Effector memory CD8-positive, alpha-beta T cell (primary cell): ENCODE measurements around the gene SEC16A.

Experiments
- ATAC-seq: fragments of 150-1000 bp; cut with Tn5 transposase; replicated peaks from 2 replicates; pipeline ENCODE4 v1.10.0; 2021; ENCODE audit warnings: mild to moderate bottlenecking, moderate library complexity
- DNase-seq, 3 experiments: peaks; one replicate each; pipeline ENCODE4 v3.0.0; 2021
- H3K27ac Mint-ChIP-seq, 2 donors: one replicate each; pipeline ENCODE4 v1.8.0; 2022; ENCODE audit warnings: mild to moderate bottlenecking in 2 of 2, mixed read lengths in 2 of 2, moderate library complexity in 2 of 2
- H3K27me3 Mint-ChIP-seq, 2 donors: one replicate each; pipeline ENCODE4 v1.8.0; 2022; ENCODE audit warnings: mixed read lengths in 2 of 2
- H3K36me3 Mint-ChIP-seq: one replicate; pipeline ENCODE4 v1.8.0; 2022; ENCODE audit warnings: mild to moderate bottlenecking, moderate library complexity, mixed read lengths; ENCODE audit not compliant: insufficient read depth
- H3K4me1 Mint-ChIP-seq, 2 donors: one replicate each; pipeline ENCODE4 v1.8.0; 2022; ENCODE audit warnings: low read depth in 2 of 2, mixed read lengths in 2 of 2
- H3K4me3 Mint-ChIP-seq, 2 donors: one replicate each; pipeline ENCODE4 v1.8.0; 2022; ENCODE audit warnings: mild to moderate bottlenecking in 2 of 2, mixed read lengths in 2 of 2, moderate library complexity in 2 of 2
- H3K9me3 Mint-ChIP-seq, 2 donors: one replicate each; pipeline ENCODE4 v1.8.0; 2022; ENCODE audit warnings: mixed read lengths in 2 of 2
- total RNA-seq, 9 experiments: gene quantifications; one replicate each; lab custom pipeline; 2026; lab: John Stamatoyannopoulos, UW

The SEC16A gene
- 186 to 361 (median 207) reads per million in 9 experiments for total RNA-seq

GRCh38 chr9:136482793-136483588 is at the start of gene SEC16A:
Gene SEC16A (minus strand): TSS chr9:136483040. CDS start chr9:136477615, 5,425 bp downstream.
- peak; percentile 97 to 99 (median 98) for DNase-seq
- peak; percentile 63 for ATAC-seq
- Mint-ChIP-seq H3K4me1 (peaks cover 24 to 35% of the 10 kb centered on the region in 2 donors), H3K9me3 (no peaks in the 10 kb centered on the region), H3K27me3 (peaks cover 0 to 7% of the 10 kb centered on the region in 2 donors), H3K27ac (peak within 1 kb of the TSS; percentile 98 to 99), H3K4me3 (peak within 1 kb of the TSS; percentile 97 to 98), H3K36me3 (peaks cover 47% of the 10 kb centered on the region)

GRCh38 chr9:136531904-136532798 is 49.3 kb upstream of the SEC16A start:
- peak overlapping the region; percentile 73 to 77 for H3K4me3 Mint-ChIP-seq
- no peak for ATAC-seq
- peaks cover 33% of the 10 kb centered on the region in 2 donors for H3K4me1 Mint-ChIP-seq
- no peaks in the 10 kb centered on the region for H3K27me3 Mint-ChIP-seq
- DNase-seq, result no peak
- H3K9me3 Mint-ChIP-seq, result no peaks in the 10 kb centered on the region
- H3K36me3 Mint-ChIP-seq, result peaks cover 24% of the 10 kb centered on the region
- peak overlapping the region; percentile 85 to 88 for H3K27ac Mint-ChIP-seq

DNA sequence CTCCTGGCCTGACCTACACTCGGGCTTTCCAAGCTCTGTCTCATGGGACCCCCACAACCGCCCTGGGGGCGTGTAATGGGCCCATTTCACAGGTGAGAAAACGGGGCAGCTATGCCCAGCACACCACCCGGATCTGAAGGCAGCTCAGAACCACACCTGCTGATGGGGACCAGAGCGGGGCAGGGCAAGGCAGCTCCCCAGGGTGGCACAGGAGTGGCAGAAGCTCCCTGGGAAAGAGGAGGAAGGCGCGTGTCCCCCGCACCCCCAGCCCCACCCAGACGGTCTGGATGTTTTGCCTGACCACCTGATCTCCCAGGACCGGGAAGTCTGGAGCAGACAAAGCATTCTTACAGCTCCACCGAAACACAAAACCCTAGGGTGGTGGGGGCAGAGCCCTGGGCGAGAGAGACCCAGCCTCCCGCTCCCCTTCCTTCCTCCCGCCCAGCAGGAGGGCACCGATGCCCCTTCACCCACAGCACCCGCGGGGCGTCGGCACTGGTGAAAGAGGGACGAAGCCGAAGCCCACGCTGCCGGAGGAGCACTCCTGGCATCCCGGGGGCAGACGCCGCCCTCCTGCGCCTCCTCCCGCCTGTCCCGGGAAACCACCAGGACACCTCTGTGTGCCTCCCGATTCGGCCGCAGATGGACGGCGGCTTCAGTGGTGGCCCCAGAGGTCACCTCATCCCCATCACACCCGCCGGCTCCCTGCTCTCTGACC is 48.5 kb upstream of the SEC16A start:
- Mint-ChIP-seq H3K4me1 (peaks cover 31% of the 10 kb centered on the region in 2 donors), H3K27me3 (no peaks in the 10 kb centered on the region), H3K9me3 (no peaks in the 10 kb centered on the region), H3K4me3 (peak overlapping the region in 1 of 2 donors; percentile 19), H3K27ac (peak overlapping the region; percentile 72 to 79), H3K36me3 (peaks cover 24% of the 10 kb centered on the region)
- ATAC-seq (no peak), DNase-seq (no peak)

- no peaks in the 10 kb centered on the region for H3K27me3 Mint-ChIP-seq
- H3K9me3 Mint-ChIP-seq, result no peaks in the 10 kb centered on the region
- H3K4me1 Mint-ChIP-seq, result peaks cover 31% of the 10 kb centered on the region in 2 donors
- H3K36me3 Mint-ChIP-seq, result peaks cover 31% of the 10 kb centered on the region
- DNase-seq, result no peak
- no peak for ATAC-seq
- H3K4me3 Mint-ChIP-seq, result no peak overlapping the region
- peak overlapping the region; percentile 72 to 79 for H3K27ac Mint-ChIP-seq
These were observed 47.7 kb upstream of the SEC16A start for GRCh38 chr9:136530461-136531089.

DNA sequence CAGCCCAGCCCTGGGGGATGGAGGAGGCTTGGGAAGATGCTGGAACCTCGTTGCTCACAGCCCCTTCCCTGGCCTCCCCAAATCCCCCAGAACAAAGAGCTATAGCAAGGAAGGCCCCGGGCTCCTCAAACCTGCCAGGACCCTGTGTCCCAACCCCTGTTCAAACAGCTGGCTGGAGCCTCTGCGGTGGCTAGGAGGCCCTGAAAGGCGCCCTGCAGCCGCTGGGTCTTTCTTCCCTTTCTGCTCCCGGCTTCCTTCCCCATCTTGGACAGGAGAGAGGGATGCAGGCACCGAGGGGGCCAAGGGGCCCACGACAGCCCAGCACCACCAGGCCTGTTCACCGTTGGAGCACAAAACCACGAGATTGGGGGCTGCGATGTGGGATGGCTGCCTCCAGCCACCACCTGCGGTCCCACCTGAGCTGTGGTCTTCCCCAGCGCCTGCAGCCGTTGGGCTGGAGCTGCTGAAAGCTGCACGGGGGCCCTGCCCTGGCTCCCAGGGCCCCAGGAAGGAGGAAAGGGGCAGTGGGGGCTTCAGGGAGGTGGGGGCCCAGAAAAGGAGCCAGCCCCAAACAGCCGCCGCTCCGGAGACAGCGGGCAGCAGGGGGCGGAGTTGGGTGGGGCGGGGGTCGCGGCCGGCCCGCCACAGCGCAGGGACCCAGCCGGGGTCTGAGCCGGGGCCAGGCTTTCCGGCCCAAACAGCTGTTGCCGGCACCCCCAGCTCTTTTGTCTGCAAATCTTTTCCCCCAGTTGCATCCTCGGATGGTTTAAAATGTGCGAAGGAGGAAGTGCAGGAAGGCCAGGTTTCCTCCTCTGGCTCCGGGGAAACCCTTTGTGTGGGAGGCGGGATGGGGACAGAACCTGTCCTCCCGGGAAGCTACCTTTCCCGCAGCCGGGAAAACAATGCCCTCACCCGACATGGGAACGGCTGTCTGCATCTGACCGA is 46.9 kb upstream of the SEC16A start:
- H3K27ac Mint-ChIP-seq, result peak overlapping the region in 1 of 2 donors; percentile 54
- H3K4me1 Mint-ChIP-seq, result peaks cover 31% of the 10 kb centered on the region in 2 donors
- H3K4me3 Mint-ChIP-seq, result no peak overlapping the region
- no peaks in the 10 kb centered on the region for H3K27me3 Mint-ChIP-seq
- H3K36me3 Mint-ChIP-seq, result peaks cover 32% of the 10 kb centered on the region
- ATAC-seq (no peak), DNase-seq (no peak)
- no peaks in the 10 kb centered on the region for H3K9me3 Mint-ChIP-seq

DNA sequence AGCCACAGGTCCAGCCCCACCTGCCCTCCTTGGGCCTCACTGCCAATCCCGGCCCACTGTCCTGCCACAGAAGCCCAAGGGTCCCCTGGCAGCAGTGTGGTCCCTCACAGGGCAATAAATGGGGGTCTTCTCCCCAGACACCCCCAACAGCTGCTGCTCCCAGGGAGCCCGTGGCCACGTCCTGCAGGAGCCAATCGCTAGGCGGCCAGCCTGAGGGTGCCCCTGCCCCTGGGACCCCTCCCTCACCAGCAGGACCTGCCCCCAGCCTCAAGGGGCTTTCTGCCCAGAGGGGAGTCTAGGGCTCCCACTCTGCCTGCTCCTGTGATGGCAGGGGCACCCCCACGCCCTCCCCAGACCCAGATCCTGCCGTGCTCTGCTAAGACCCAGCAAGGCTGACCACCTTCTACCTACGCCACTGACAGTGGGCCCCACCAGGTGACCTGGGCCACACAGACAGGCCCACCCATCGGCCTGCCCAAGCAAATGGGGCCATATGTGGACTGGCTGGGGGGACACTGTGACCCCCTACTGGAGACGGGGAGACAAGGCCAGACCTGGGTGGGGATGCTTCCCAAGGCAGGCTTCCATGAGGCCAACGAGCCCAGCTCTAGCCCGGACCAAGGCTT is 46.0 kb upstream of the SEC16A start:
- ATAC-seq (no peak), DNase-seq (no peak)
- H3K36me3 Mint-ChIP-seq, result peaks cover 32% of the 10 kb centered on the region
- peak overlapping the region; percentile 10 to 12 for H3K4me3 Mint-ChIP-seq
- H3K9me3 Mint-ChIP-seq, result no peaks in the 10 kb centered on the region
- peaks cover 24% of the 10 kb centered on the region in 2 donors for H3K4me1 Mint-ChIP-seq
- peak overlapping the region; percentile 38 to 77 for H3K27ac Mint-ChIP-seq
- H3K27me3 Mint-ChIP-seq, result no peaks in the 10 kb centered on the region

- ATAC-seq (peak; percentile 25), DNase-seq (no peak)
- H3K27ac Mint-ChIP-seq, result peak overlapping the region; percentile 38 to 77
- peaks cover 37% of the 10 kb centered on the region for H3K36me3 Mint-ChIP-seq
- H3K4me3 Mint-ChIP-seq, result peak overlapping the region; percentile 12 to 21
- H3K9me3 Mint-ChIP-seq, result no peaks in the 10 kb centered on the region
- peaks cover 16 to 18% of the 10 kb centered on the region in 2 donors for H3K4me1 Mint-ChIP-seq
- no peaks in the 10 kb centered on the region for H3K27me3 Mint-ChIP-seq
These were observed 45.2 kb upstream of the SEC16A start for GRCh38 chr9:136527721-136528710.

DNA sequence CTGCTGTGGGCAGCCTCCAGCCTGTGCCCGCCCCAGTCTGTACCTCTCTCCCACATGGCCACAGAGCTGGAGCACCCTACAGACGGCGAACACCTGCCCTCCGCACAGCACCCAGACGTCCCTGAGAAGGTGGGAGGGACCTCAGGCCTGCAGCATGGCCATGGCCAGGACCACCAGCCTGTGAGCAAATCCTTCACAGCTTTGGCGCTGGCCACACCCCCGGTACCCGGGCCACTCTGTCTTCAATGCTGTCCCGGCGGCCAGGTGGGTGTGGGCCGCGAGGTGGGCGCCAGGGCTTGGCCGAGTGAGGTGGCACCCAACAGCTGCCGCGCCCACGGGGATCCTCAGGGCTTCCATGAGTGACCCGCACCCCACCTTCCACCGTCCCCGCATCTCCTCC is 44.3 kb upstream of the SEC16A start:
- no peak overlapping the region for H3K4me3 Mint-ChIP-seq
- H3K4me1 Mint-ChIP-seq, result peaks cover 7 to 12% of the 10 kb centered on the region in 2 donors
- no peaks in the 10 kb centered on the region for H3K9me3 Mint-ChIP-seq
- H3K27me3 Mint-ChIP-seq, result no peaks in the 10 kb centered on the region
- H3K27ac Mint-ChIP-seq, result peak overlapping the region in 1 of 2 donors; percentile 77
- DNase-seq, result no peak
- H3K36me3 Mint-ChIP-seq, result peaks cover 32% of the 10 kb centered on the region
- no peak for ATAC-seq

- no peaks in the 10 kb centered on the region for H3K9me3 Mint-ChIP-seq
- no peak for ATAC-seq
- H3K4me1 Mint-ChIP-seq, result peaks cover 7 to 10% of the 10 kb centered on the region in 2 donors
- H3K27ac Mint-ChIP-seq, result no peak overlapping the region
- peaks cover 34% of the 10 kb centered on the region for H3K36me3 Mint-ChIP-seq
- no peak overlapping the region for H3K4me3 Mint-ChIP-seq
- no peaks in the 10 kb centered on the region for H3K27me3 Mint-ChIP-seq
- DNase-seq, result no peak
These were observed 43.8 kb upstream of the SEC16A start for GRCh38 chr9:136526625-136527066.

DNA sequence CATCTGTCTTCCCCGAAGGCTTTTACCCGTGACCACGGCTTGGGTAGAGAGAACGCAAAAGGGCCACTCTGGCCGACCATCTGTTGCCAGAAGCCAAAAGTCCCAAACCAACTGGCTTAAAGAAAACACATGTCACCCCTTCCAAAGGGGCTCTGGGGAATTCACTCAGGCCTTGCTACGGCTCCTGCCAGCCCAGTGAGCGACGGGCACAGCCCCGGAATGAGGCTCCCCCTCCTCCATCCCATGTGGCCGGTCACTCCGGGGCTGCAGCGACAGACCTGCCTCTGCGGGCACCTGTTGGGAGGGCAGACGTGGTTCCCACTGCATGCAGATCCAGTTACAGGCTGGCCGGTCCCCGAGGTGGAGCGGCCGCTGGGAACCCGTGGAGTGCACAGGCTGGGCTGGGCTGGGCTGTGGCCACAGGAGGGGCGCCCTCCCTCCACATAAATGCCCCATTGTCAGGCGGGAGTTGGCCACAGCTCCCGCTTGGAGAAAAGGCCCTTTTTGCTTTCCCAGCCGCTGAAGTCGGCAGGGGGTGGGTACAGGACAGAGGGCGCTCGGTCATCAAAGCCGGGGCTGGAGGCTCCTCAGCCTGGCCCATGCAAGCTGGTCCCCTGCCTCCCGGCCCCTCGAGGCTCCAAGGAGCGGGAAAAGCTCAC is 43.1 kb upstream of the SEC16A start:
- no peaks in the 10 kb centered on the region for H3K27me3 Mint-ChIP-seq
- no peak for DNase-seq
- no peak for ATAC-seq
- H3K27ac Mint-ChIP-seq, result peak overlapping the region in 1 of 2 donors; percentile 65
- no peaks in the 10 kb centered on the region for H3K9me3 Mint-ChIP-seq
- H3K4me3 Mint-ChIP-seq, result no peak overlapping the region
- H3K4me1 Mint-ChIP-seq, result peaks cover 7% of the 10 kb centered on the region in 2 donors
- H3K36me3 Mint-ChIP-seq, result peaks cover 32% of the 10 kb centered on the region
